NCI-H128 (cell line): ENCODE measurements around the gene OXSR1.
"Not testable (repeated sequence)": the region's sequence is repeated elsewhere in the genome, so short reads cannot be mapped to it uniquely, and the experiment has no call there.

Experiments
- DNase-seq: peaks from one replicate; lab custom pipeline; 2025; ENCODE audit not compliant: unreplicated experiment; lab: John Stamatoyannopoulos, UW

OXSR1 gene

DNA sequence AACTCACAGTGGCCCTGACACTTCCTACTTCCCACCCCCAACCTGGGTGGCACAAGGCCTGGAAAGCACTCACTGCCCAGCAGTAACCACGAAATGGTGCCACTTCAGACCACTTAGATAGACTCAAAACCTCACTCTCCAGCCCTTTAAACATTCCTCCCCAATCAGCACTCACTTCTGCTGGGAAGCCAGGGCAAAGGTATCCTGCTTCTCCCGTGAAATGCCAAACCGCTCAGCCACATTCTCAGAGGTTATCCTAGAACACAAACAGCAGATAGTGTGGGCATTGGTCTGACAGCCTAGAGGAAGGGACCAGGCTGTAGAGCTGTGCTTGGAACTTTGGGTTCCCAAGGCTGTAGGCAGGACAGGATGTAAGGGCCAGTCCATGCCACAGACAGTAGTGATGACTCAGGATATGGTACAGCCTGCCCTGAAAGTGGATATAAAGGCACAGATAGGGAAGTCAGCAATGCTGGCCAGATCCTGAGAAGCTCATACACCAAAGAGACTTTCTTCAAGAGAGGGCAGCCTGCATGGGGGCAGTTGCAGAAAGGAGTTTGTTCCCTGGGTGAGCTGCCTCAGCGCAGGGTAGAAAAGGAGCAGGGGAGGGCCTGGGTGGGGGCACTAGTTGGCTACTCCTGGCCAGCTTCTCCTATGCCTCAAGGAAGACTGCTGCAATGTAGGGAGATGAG is 37.6 kb upstream of the OXSR1 start:
- no peak for DNase-seq

DNA sequence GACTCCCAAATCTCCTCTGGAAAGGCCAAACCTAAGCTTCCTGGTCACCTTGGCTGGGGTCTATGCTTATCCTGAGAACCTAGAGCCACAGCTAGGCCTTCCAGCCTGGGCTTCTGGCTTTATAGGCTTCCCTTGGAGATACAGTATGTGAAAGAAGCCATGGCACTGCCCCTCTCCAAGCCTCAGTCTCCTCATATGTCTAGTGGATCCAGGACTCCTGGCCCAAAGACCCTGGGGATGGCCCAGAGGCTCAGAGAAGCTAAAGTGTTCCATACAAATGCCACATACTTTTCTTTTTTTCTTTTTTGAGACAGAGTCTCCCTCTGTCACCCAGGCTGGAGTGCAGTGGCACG is 37.1 kb upstream of the OXSR1 start:
- DNase-seq = no peak

GRCh38 chr3:38129058-38129457 is 36.3 kb upstream of the OXSR1 start:
- no peak for DNase-seq

- DNase-seq = no peak
These were observed 34.7 kb upstream of the OXSR1 start for GRCh38 chr3:38130631-38131065.

DNA sequence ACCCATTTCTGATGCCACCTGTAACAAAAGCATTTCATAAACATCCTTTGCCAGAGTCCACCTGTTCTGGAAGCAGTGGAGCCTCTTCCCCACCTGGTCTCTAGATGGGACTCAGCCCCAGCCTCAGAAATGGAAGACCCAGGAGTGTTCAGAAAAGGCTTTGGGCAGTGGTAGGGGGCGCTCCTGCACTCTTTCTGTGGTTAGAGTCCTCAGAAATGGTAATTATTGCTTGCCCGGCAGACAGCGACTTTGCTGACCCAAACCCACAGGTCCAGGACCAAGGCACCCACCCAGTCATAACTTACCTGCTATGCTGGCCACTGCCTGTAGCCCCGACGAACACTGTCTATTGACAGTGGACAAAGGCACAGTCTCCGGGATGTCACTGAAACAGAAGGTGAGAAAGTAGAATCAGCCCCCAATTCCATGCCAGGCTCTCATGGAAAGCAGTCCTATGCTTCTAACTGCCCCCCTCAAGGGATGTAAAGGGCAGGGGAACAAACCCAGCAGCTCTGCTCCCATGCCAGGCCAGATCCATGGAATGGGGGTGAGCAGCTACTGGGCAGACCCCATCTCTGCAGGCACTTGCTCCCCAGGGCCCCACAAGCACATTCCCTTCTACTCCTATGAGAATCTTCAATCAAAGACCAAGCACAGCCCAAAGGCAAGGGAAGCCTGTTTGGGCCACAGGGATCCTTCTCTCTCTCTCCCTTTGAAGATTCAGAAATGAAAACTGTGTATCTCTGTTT is 33.5 kb upstream of the OXSR1 start:
- no peak for DNase-seq

GRCh38 chr3:38133209-38133556 is 32.2 kb upstream of the OXSR1 start:
- DNase-seq = no peak

- no peak for DNase-seq
These were observed 31.6 kb upstream of the OXSR1 start for GRCh38 chr3:38133557-38134405.

GRCh38 chr3:38134517-38135143 is 30.7 kb upstream of the OXSR1 start:
- not testable (repeated sequence) for DNase-seq

DNA sequence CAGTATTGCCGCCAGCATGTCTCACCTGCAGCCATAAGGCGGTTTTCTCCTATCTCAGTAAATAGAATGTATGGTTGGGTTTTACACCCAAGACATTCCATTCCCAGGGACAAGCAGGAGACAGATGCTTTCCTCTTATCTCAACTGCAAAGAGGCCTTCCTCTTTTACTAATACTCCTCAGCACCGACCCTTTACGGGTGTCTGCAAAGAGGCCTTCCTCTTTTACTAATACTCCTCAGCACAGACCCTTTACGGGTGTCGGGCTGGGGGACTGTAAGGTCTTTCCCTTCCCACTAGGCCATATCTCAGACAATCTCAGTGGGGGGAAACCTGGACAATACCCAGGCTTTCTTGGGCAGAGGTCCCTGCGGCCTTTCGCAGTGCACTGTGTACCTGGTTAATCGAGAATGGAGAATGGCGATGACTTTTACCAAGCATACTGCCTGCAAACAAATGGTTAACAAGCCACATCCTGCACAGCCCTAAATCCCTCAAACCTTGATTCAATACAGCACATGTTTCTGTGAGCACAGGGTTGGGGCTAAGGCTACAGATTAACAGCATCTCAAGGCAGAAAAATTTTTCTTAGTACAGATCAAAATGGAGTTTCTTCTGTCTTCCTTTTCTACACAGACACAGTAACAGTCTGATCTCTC is 29.6 kb upstream of the OXSR1 start:
- not testable (repeated sequence) for DNase-seq

GRCh38 chr3:38136393-38136776 is 29.0 kb upstream of the OXSR1 start:
- DNase-seq = no peak

GRCh38 chr3:38136777-38137614 is 28.3 kb upstream of the OXSR1 start, which contains the start of gene ACAA1:
Gene ACAA1, minus strand, starts transcription at chr3:38137127. Its CDS starts 92 bp downstream, at chr3:38137035.
- DNase-seq = peak; percentile 92

DNA sequence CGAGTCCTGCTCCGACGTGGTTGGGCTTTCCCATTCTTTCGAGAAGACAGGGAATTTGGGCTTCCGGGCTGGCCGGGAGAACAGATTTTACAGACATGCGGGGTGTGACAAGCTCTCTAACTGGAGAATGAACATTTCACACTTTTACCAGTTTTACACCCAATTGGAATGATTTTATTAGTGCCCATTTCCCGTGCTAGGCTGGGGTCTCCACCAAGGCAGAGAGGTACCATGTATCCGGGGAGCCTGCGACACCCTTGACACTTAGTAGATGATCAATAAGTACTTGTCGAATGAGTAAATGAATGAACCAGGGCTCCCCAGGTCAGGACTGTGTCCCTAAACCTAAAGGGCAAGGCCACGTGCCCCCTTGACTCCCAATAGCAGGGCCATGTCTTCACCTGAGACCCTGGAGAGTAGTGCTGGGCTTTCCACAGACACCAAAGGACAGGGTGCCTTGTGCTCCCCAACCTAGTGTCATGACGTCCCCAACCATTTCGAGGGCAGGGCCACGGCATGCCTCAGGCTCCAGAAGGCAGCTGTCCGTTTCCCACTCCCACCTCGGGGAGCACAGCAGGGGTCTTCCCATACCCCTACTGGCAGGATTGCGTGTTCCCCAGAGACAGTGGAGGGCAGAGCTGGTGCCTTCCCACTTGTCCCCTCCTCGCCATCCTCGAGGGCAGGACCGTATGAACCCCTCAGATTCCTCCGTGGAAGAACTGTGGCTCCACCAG is 27.6 kb upstream of the OXSR1 start:
- no peak for DNase-seq

GRCh38 chr3:38138349-38139190 is 26.8 kb upstream of the OXSR1 start, which contains the start of gene MYD88:
Gene MYD88, plus strand, starts transcription at chr3:38138661. Its CDS starts 40 bp downstream, at chr3:38138701.
- no peak for DNase-seq

DNA sequence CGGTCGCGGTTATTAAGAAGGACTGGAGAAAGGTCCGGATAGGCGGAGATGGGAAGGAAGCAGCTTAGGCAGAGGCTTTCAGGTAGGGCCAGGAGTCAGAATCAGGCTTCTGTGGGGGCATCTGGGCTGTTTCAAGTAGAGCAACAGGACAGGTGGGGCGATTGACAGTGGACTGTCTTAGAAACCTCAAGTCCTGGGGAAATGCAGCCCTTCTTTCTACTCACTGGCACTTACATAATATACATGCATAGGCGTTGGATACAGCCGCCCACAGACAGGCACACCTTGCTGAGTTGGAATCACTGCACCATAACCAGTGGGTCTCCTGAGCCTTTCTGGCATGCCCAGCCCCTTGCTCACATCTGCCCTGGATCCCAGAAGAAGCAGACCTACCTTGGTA is 26.1 kb upstream of the OXSR1 start:
- no peak for DNase-seq

DNA sequence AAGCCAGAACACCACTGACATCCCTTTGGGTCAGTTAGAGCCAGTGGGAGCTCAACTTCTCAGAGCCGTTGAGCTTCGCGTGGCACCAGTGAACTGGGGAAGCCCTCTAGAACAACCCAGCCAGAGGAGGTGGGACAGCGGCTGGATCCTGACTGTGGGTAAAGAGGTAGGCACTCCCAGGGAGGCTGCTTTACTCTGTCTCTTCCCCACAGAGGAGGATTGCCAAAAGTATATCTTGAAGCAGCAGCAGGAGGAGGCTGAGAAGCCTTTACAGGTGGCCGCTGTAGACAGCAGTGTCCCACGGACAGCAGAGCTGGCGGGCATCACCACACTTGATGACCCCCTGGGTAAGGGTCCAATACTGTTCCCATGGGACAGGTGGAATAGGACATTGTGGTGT is 25.7 kb upstream of the OXSR1 start:
- DNase-seq = no peak

DNA sequence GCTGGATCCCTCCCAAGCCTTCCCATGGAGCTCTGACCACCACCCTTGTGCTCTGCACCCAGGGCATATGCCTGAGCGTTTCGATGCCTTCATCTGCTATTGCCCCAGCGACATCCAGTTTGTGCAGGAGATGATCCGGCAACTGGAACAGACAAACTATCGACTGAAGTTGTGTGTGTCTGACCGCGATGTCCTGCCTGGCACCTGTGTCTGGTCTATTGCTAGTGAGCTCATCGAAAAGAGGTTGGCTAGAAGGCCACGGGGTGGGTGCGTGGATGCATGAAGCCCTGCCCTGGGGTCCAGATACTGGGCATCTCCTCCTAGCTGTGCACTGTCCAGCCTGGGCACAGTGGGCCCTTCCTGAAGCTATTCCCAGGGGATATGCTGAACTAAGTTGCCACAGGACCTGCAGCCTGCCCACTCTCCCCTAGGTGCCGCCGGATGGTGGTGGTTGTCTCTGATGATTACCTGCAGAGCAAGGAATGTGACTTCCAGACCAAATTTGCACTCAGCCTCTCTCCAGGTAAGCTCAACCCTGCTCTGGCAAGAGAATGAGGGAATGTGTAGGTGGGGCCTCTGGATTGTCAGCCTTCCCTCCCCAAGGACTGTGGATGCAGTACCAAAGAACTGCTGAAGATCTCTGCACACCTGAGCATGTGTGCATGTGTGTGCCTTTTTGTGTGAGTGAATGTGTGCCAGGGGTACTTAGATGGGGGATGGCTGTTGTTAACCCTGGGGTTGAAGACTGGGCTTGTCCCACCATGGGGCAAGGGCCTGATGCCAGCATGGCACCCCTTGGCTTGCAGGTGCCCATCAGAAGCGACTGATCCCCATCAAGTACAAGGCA is 24.8 kb upstream of the OXSR1 start:
- no peak for DNase-seq

GRCh38 chr3:38141173-38141951 is 24.0 kb upstream of the OXSR1 start:
- no peak for DNase-seq
